HUES6 (cell line): ENCODE data around the gene B4GALT2.
A peak's percentile ranks its signal among the peaks of the same experiment; 100 is the strongest.

ENCODE experiments used
- H3K27ac ChIP-seq: 2 replicates; pipeline ENCODE4 v1.7.0; 2013; ENCODE audit warnings: low read depth, mild to moderate bottlenecking, low read length, inconsistent platforms
- H3K27me3 ChIP-seq: 2 replicates; pipeline ENCODE4 v1.6.1; 2013; ENCODE audit warnings: low read length; ENCODE audit not compliant: control insufficient read depth, insufficient read depth
- H3K36me3 ChIP-seq: 2 replicates; pipeline ENCODE4 v1.6.1; 2013; ENCODE audit warnings: low read length; ENCODE audit not compliant: control insufficient read depth, insufficient read depth
- H3K4me1 ChIP-seq: 2 replicates; pipeline ENCODE4 v1.6.1; 2013; ENCODE audit warnings: low read length; ENCODE audit not compliant: control insufficient read depth, insufficient read depth
- H3K4me3 ChIP-seq: 2 replicates; pipeline ENCODE4 v1.5.1; 2013; ENCODE audit warnings: low read depth, low read length
- H3K9ac ChIP-seq: one replicate; pipeline ENCODE4 v1.6.1; 2013; ENCODE audit warnings: mild to moderate bottlenecking, low read length
- H3K9me3 ChIP-seq: 2 replicates; pipeline ENCODE4 v1.6.1; 2013; ENCODE audit warnings: low read depth, low read length; ENCODE audit not compliant: control insufficient read depth, insufficient read depth

Gene B4GALT2

GRCh38 chr1:43979528-43980254 is 681 bp downstream of the B4GALT2 start:
- Histone ChIP-seq H3K9ac (peak overlapping the region; percentile 76), H3K9me3 (no peaks in the 10 kb centered on the region), H3K4me1 (peaks cover 18% of the 10 kb centered on the region), H3K27ac (no peak overlapping the region), H3K36me3 (peaks cover 47% of the 10 kb centered on the region), H3K4me3 (peak overlapping the region; percentile 61), H3K27me3 (no peaks in the 10 kb centered on the region)

- Histone ChIP-seq H3K27ac (no peak overlapping the region), H3K36me3 (peaks cover 54% of the 10 kb centered on the region), H3K9ac (peak overlapping the region; percentile 76), H3K4me1 (peaks cover 18% of the 10 kb centered on the region), H3K4me3 (peak overlapping the region; percentile 61), H3K27me3 (no peaks in the 10 kb centered on the region), H3K9me3 (no peaks in the 10 kb centered on the region)
These were observed 1.5 kb downstream of the B4GALT2 start for GRCh38 chr1:43980255-43981134.

- Histone ChIP-seq H3K27ac (no peak overlapping the region), H3K4me1 (peaks cover 12% of the 10 kb centered on the region), H3K4me3 (no peak overlapping the region), H3K27me3 (no peaks in the 10 kb centered on the region), H3K9me3 (no peaks in the 10 kb centered on the region), H3K36me3 (peaks cover 59% of the 10 kb centered on the region), H3K9ac (peak overlapping the region; percentile 18)
These were observed 2.1 kb downstream of the B4GALT2 start for GRCh38 chr1:43981135-43981491.

GRCh38 chr1:43981636-43982035 is 2.6 kb downstream of the B4GALT2 start:
- H3K36me3 ChIP-seq = peaks cover 58% of the 10 kb centered on the region
- H3K9ac ChIP-seq = no peak overlapping the region
- peaks cover 12% of the 10 kb centered on the region for H3K4me1 ChIP-seq
- no peak overlapping the region for H3K4me3 ChIP-seq
- H3K27ac ChIP-seq = no peak overlapping the region
- H3K9me3 ChIP-seq = no peaks in the 10 kb centered on the region
- no peaks in the 10 kb centered on the region for H3K27me3 ChIP-seq

GRCh38 chr1:43982241-43982640 is 3.2 kb downstream of the B4GALT2 start:
- Histone ChIP-seq H3K9me3 (no peaks in the 10 kb centered on the region), H3K36me3 (peaks cover 59% of the 10 kb centered on the region), H3K27ac (no peak overlapping the region), H3K27me3 (no peaks in the 10 kb centered on the region), H3K9ac (no peak overlapping the region), H3K4me3 (no peak overlapping the region), H3K4me1 (peaks cover 12% of the 10 kb centered on the region)

GRCh38 chr1:43982808-43983207 is 3.8 kb downstream of the B4GALT2 start:
- H3K9me3 ChIP-seq = no peaks in the 10 kb centered on the region
- peaks cover 56% of the 10 kb centered on the region for H3K36me3 ChIP-seq
- H3K27ac ChIP-seq = no peak overlapping the region
- H3K9ac ChIP-seq = no peak overlapping the region
- peaks cover 12% of the 10 kb centered on the region for H3K4me1 ChIP-seq
- H3K27me3 ChIP-seq = no peaks in the 10 kb centered on the region
- no peak overlapping the region for H3K4me3 ChIP-seq

GRCh38 chr1:43983253-43983899 is 4.4 kb downstream of the B4GALT2 start:
- Histone ChIP-seq H3K27ac (no peak overlapping the region), H3K9me3 (no peaks in the 10 kb centered on the region), H3K27me3 (no peaks in the 10 kb centered on the region), H3K36me3 (peaks cover 53% of the 10 kb centered on the region), H3K4me3 (no peak overlapping the region), H3K9ac (no peak overlapping the region), H3K4me1 (peaks cover 12% of the 10 kb centered on the region)

GRCh38 chr1:43984855-43985254 is 5.8 kb downstream of the B4GALT2 start:
- H3K4me3 ChIP-seq = no peak overlapping the region
- H3K4me1 ChIP-seq = peaks cover 11% of the 10 kb centered on the region
- H3K27me3 ChIP-seq = no peaks in the 10 kb centered on the region
- peaks cover 53% of the 10 kb centered on the region for H3K36me3 ChIP-seq
- H3K27ac ChIP-seq = no peak overlapping the region
- H3K9me3 ChIP-seq = no peaks in the 10 kb centered on the region
- no peak overlapping the region for H3K9ac ChIP-seq

GRCh38 chr1:43985984-43986595 is 7.1 kb downstream of the B4GALT2 start:
- Histone ChIP-seq H3K4me1 (peaks cover 5% of the 10 kb centered on the region; the same call in 1 of the 2 replicates), H3K36me3 (peaks cover 53% of the 10 kb centered on the region), H3K4me3 (no peak overlapping the region), H3K27ac (no peak overlapping the region), H3K9ac (no peak overlapping the region), H3K27me3 (no peaks in the 10 kb centered on the region), H3K9me3 (no peaks in the 10 kb centered on the region)

GRCh38 chr1:43986712-43987111 is 7.7 kb downstream of the B4GALT2 start:
- H3K27ac ChIP-seq = no peak overlapping the region
- H3K4me3 ChIP-seq = no peak overlapping the region
- no peak overlapping the region for H3K9ac ChIP-seq
- peaks cover 46% of the 10 kb centered on the region for H3K36me3 ChIP-seq
- no peaks in the 10 kb centered on the region for H3K27me3 ChIP-seq
- peaks cover 7% of the 10 kb centered on the region; the same call in 1 of the 2 replicates for H3K4me1 ChIP-seq
- no peaks in the 10 kb centered on the region for H3K9me3 ChIP-seq
